Common myeloid progenitor, CD34-positive (primary cell): Measurements from ENCODE around the gene CDH4.

Source experiments
- CTCF ChIA-PET: fragments of 350-600 bp; sonication (Branson Sonifier 250); formaldehyde crosslinking; loops from one replicate; lab custom pipeline; 2021; ENCODE audit warnings: antibody characterized with exemption; lab: Charles Lee
- POLR2A ChIA-PET: fragments of 350-600 bp; sonication (Branson Sonifier 250); formaldehyde crosslinking; loops from one replicate; lab custom pipeline; 2021; ENCODE audit warnings: antibody characterized with exemption; lab: Charles Lee
- DNase-seq, 3 donors: peaks; one replicate each; pipeline versions ENCODE4 v3.0.0 to v3.0.0-alpha.2; 2013
- H3K27ac ChIP-seq, 2 experiments: 1 replicate in 1 of 2; 2 replicates in 1 of 2; pipeline ENCODE4 v1.7.0; 2013; ENCODE audit warnings: inconsistent platforms in 2 of 2, low read length in 2 of 2, mild to moderate bottlenecking in 2 of 2, low read depth in 1 of 2, moderate library complexity in 1 of 2; ENCODE audit not compliant: severe bottlenecking in 2 of 2, insufficient read depth in 1 of 2, poor library complexity in 1 of 2
- H3K27me3 ChIP-seq, 5 experiments: replicated peaks in 2 of 5; 1 replicate in 3 of 5; 2 replicates in 2 of 5; pipeline versions ENCODE4 v1.6.1 to v1.7.0; 2013; ENCODE audit warnings: low read length in 4 of 5, mild to moderate bottlenecking in 2 of 5, moderate library complexity in 2 of 5, inconsistent platforms in 1 of 5; ENCODE audit not compliant: insufficient read depth in 5 of 5, control insufficient read depth in 4 of 5
- H3K36me3 ChIP-seq, 4 experiments: 1 replicate in 2 of 4; 2 replicates in 2 of 4; pipeline versions ENCODE4 v1.6.1 to v1.7.0; 2013; ENCODE audit warnings: low read length in 3 of 4, control low read depth in 1 of 4, mild to moderate bottlenecking in 1 of 4; ENCODE audit not compliant: control insufficient read depth in 4 of 4, insufficient read depth in 4 of 4
- H3K4me1 ChIP-seq, 4 experiments: 1 replicate in 3 of 4; 2 replicates in 1 of 4; pipeline versions ENCODE4 v1.6.1 to v1.7.1; 2013; ENCODE audit warnings: low read length in 3 of 4, mild to moderate bottlenecking in 3 of 4, control low read depth in 1 of 4, inconsistent platforms in 1 of 4, moderate library complexity in 1 of 4; ENCODE audit not compliant: control insufficient read depth in 4 of 4, insufficient read depth in 4 of 4; ENCODE audit errors: control extremely low read depth in 1 of 4
- H3K4me3 ChIP-seq, 7 experiments: 1 replicate in 4 of 7; 2 replicates in 3 of 7; pipeline versions ENCODE4 v1.5.1 to v1.7.0; 2013; ENCODE audit warnings: mild to moderate bottlenecking in 7 of 7, low read length in 6 of 7, moderate library complexity in 6 of 7, inconsistent platforms in 2 of 7, low read depth in 2 of 7, control low read depth in 1 of 7; ENCODE audit not compliant: insufficient read depth in 4 of 7, control insufficient read depth in 1 of 7; ENCODE audit errors: extremely low read depth in 1 of 7
- H3K9me3 ChIP-seq, 5 experiments: 1 replicate in 4 of 5; 2 replicates in 1 of 5; pipeline versions ENCODE4 v1.6.1 to v1.7.1; 2013; ENCODE audit warnings: low read length in 4 of 5, mild to moderate bottlenecking in 2 of 5, inconsistent platforms in 1 of 5, low read depth in 1 of 5, moderate library complexity in 1 of 5; ENCODE audit not compliant: control insufficient read depth in 4 of 5, insufficient read depth in 2 of 5; ENCODE audit errors: control extremely low read depth in 1 of 5
- WGBS: methylation state at CpG from one replicate; pipeline ENCODE4 v1.1.5; 2013; ENCODE audit not compliant: insufficient coverage; 5-methylcytosine and 5-hydroxymethylcytosine counted together

Gene CDH4

DNA sequence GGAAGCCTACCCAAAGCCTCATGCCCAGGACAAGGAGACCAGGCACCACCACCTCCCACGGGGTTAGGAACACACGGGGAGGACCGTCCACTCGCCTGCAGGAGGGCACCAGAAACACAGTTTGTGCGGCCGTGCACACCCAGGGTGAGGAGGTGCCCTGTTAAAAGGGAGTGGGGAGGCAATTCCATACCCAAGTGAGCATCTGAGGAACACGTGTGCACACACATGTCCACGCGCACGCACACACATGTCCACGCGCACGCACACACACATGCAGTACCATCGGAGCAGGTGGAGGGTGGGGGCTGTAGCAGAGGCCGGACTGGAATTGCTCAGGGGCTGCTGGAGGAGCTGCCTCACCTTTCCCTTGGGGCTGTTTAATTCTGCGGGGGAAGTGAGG lies 554.3 kb downstream of the CDH4 start:
- no peak overlapping the region for H3K27ac ChIP-seq
- peaks cover 0 to 38% (median 0%) of the 10 kb centered on the region in 5 experiments for H3K27me3 ChIP-seq
- WGBS = 77% methylated on average over 6 of the region's 16 CpGs
- no peaks in the 10 kb centered on the region for H3K36me3 ChIP-seq
- POLR2A ChIA-PET = no interaction called here
- DNase-seq = no peak
- CTCF ChIA-PET = no interaction called here
- H3K4me3 ChIP-seq = no peak overlapping the region
- H3K4me1 ChIP-seq = peaks cover 0 to 12% (median 0%) of the 10 kb centered on the region in 4 experiments
- H3K9me3 ChIP-seq = peaks cover 0 to 14% (median 0%) of the 10 kb centered on the region in 5 experiments

- no peak for DNase-seq
- Histone ChIP-seq H3K36me3 (no peaks in the 10 kb centered on the region), H3K4me1 (peaks cover 0 to 12% (median 0%) of the 10 kb centered on the region in 4 experiments), H3K9me3 (peaks cover 0 to 14% (median 0%) of the 10 kb centered on the region in 5 experiments), H3K4me3 (no peak overlapping the region), H3K27ac (no peak overlapping the region), H3K27me3 (peaks cover 0 to 34% (median 0%) of the 10 kb centered on the region in 5 experiments)
- POLR2A ChIA-PET = no interaction called here
- 94% methylated on average over 6 of the region's 7 CpGs for WGBS
- CTCF ChIA-PET = no interaction called here
Observed at GRCh38 chr20:61806995-61807394, 554.9 kb downstream of the CDH4 start.

GRCh38 chr20:61807471-61808160 lies 555.6 kb downstream of the CDH4 start:
- H3K36me3 ChIP-seq = no peaks in the 10 kb centered on the region
- ChIA-PET CTCF (no interaction called here), POLR2A (no interaction called here)
- peaks cover 0 to 28% (median 0%) of the 10 kb centered on the region in 5 experiments for H3K27me3 ChIP-seq
- peaks cover 0 to 12% (median 0%) of the 10 kb centered on the region in 4 experiments for H3K4me1 ChIP-seq
- no peak for DNase-seq
- no peak overlapping the region for H3K4me3 ChIP-seq
- WGBS = 97% methylated on average over 20 of the region's 22 CpGs
- H3K9me3 ChIP-seq = peaks cover 0 to 14% (median 0%) of the 10 kb centered on the region in 5 experiments
- H3K27ac ChIP-seq = no peak overlapping the region

DNA sequence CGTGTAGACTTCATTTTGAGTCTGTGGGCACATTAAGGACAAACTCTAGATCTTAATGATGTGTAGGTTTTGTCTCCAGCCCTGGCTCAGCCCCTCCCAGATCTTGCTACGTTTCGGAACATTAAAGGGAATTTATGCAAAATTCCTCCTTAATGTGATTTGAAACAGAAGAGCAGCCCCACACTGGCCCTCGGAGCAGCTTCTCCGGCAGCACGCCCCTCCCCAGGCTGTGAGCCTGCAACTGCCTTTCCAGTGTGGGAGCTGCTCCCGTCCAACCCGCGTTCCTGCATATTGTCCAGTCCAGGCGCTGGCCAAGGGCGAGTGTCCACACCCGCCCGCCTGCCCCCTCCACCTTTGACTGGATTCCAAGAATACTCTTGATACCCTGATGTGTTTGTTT lies 556.4 kb downstream of the CDH4 start:
- 92% methylated on average over 11 of the region's 13 CpGs for WGBS

DNA sequence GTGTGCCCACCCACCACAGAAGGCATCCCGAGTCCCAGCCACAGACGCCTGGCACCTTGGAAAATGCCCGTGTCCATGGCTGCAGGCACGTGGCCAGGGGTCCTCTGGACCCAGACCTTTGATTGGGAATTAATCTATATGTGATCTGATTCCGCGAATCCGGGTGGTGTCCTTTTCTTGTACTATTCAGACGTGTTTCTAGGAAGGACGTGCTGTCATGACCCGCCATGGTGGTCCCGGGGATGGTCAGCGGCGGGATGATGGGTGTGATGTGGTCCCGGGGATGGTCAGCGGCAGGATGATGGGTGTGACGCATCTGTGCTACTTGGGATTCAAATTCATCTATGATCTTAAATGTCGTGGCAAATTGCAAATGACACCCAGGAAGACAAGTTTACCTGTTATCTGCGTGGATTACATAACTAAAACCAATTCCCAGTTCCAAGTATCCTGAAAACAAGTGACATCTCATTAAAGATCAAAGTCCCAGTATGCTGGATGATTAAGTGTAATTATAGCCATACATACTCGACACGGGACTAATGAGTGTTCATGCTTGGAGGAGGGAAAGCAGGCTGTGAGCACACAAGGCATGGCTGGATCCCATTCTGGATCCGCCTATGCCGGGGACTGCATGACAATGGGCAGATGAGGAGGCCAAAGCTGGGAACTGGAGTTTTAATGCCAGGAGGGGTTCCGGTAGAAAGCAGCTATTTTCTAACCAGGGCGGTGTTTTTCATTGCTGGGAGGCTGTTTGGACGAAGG lies 557.1 kb downstream of the CDH4 start:
- CTCF ChIA-PET = no interaction called here
- no peak for DNase-seq
- 98% methylated on average over 20 of the region's 25 CpGs for WGBS
- Histone ChIP-seq H3K9me3 (peaks cover 0 to 11% (median 0%) of the 10 kb centered on the region in 5 experiments), H3K4me3 (no peak overlapping the region), H3K36me3 (no peaks in the 10 kb centered on the region), H3K4me1 (no peaks in the 10 kb centered on the region), H3K27me3 (peaks cover 0 to 13% (median 0%) of the 10 kb centered on the region in 5 experiments), H3K27ac (no peak overlapping the region)
- POLR2A ChIA-PET = no interaction called here

More for the DNA sequence above, 556.4 kb downstream of the CDH4 start:
- no peak overlapping the region for H3K4me3 ChIP-seq
- DNase-seq = no peak
- peaks cover 0 to 20% (median 0%) of the 10 kb centered on the region in 5 experiments for H3K27me3 ChIP-seq
- ChIA-PET CTCF (no interaction called here), POLR2A (no interaction called here)
- H3K27ac ChIP-seq = no peak overlapping the region
- peaks cover 0 to 14% (median 0%) of the 10 kb centered on the region in 5 experiments for H3K9me3 ChIP-seq
- no peaks in the 10 kb centered on the region for H3K36me3 ChIP-seq
- H3K4me1 ChIP-seq = peaks cover 0 to 6% (median 0%) of the 10 kb centered on the region in 4 experiments

- H3K9me3 ChIP-seq = peaks cover 0 to 14% (median 0%) of the 10 kb centered on the region in 5 experiments
- H3K4me3 ChIP-seq = no peak overlapping the region
- POLR2A ChIA-PET = no interaction called here
- 93% methylated on average over 22 of the region's 22 CpGs for WGBS
- H3K4me1 ChIP-seq = no peaks in the 10 kb centered on the region
- CTCF ChIA-PET = no interaction called here
- no peak for DNase-seq
- H3K36me3 ChIP-seq = no peaks in the 10 kb centered on the region
- H3K27ac ChIP-seq = no peak overlapping the region
- H3K27me3 ChIP-seq = peaks cover 0 to 11% (median 0%) of the 10 kb centered on the region in 5 experiments
Observed at GRCh38 chr20:61810066-61810737, 558.1 kb downstream of the CDH4 start.
